Epithelial cell of proximal tubule (primary cell): ENCODE measurements around the gene PCDHGA10. TPM values are rescaled to one million over a fixed set of nuclear protein-coding genes. Genes with fewer than 3 reads are reported as not detected.

ENCODE experiments used
- DNase-seq: peaks from one replicate; pipeline ENCODE4 v3.0.0-alpha.2; 2011; ENCODE audit warnings: low read depth
- H3K4me3 ChIP-seq: 2 replicates; pipeline ENCODE4 v1.5.1; 2011; ENCODE audit warnings: low read depth, mild to moderate bottlenecking, low read length
- total RNA-seq: library from RNA; depleted of rRNA; stranded (reverse); fragments of >200 nt; gene quantifications from 2 replicates; pipeline ENCODE4 v1.2.3, GENCODE V29; 2015
- TF ChIP-seq, protein P1 (sequence below): conservative IDR thresholded peaks from 2 replicates; pipeline ENCODE4 v1.5.1; 2012; ENCODE audit warnings: low read depth, mild to moderate bottlenecking, low read length

Gene PCDHGA10
- 0.58 and 1.9 TPM in 2 replicates for total RNA-seq

DNA sequence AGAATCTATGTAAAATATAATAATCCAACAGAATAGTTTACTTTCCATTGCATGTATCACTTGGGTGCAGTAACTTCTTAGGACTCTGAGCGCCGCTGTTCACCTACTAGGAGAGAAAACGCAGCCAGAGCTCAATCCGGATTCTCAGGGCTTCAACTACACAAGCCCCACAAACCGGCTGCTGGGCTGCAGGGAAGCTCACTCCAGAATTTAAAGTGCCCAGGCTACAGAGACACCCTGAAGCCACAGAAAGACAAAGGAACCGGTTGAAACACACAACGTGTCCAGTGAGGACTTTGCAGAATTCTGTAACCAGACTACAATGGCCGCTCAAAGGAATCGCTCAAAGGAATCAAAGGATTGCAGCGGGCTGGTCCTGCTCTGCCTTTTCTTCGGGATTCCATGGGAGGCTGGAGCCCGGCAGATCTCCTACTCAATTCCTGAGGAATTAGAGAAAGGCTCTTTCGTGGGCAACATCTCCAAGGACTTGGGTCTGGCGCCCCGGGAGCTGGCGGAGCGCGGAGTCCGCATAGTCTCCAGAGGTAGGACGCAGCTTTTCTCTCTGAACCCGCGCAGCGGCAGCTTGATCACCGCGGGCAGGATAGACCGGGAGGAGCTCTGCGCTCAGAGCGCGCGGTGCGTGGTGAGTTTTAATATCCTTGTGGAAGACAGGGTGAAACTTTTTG is at the start of gene PCDHGA10:
PCDHGA10 (plus strand) TSS at position 134 of the 686 bp plus-strand sequence; CDS start at position 323, 189 bp downstream.
- TF ChIP-seq, protein P1, sequence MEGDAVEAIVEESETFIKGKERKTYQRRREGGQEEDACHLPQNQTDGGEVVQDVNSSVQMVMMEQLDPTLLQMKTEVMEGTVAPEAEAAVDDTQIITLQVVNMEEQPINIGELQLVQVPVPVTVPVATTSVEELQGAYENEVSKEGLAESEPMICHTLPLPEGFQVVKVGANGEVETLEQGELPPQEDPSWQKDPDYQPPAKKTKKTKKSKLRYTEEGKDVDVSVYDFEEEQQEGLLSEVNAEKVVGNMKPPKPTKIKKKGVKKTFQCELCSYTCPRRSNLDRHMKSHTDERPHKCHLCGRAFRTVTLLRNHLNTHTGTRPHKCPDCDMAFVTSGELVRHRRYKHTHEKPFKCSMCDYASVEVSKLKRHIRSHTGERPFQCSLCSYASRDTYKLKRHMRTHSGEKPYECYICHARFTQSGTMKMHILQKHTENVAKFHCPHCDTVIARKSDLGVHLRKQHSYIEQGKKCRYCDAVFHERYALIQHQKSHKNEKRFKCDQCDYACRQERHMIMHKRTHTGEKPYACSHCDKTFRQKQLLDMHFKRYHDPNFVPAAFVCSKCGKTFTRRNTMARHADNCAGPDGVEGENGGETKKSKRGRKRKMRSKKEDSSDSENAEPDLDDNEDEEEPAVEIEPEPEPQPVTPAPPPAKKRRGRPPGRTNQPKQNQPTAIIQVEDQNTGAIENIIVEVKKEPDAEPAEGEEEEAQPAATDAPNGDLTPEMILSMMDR: peak; percentile 56
- DNase-seq: no peak
- peak within 1 kb of the TSS; percentile 44 for H3K4me3 ChIP-seq

DNA sequence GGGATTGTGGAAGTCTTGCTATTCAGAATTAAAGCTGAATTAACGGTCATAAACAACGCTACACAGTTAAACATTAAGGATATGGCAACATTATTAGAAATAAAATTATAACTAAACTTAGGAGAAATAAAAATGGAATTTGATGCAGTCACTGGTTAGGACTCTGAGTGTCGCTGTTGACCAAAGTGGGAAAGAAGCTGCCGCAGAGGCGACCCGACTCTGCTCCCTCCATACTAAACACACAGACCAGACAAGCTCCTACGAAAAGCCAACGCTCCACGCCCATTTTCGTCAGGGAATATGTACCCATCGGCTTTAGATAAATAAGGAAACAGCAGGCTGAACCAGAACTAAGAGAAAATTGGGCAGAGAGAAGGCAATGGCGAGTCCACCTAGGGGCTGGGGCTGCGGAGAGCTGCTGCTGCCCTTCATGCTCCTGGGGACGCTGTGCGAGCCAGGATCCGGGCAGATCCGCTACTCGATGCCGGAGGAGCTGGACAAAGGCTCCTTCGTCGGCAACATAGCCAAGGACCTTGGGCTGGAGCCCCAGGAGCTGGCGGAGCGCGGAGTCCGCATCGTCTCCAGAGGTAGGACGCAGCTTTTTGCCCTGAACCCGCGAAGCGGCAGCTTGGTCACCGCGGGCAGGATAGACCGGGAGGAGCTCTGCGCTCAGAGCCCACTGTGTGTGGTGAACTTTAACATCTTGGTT is 48.7 kb upstream of the PCDHGA10 start, which contains the start of gene PCDHGA5:
PCDHGA5 (plus strand) TSS at position 211 of the 709 bp plus-strand sequence; CDS start at position 380, 169 bp downstream.
- TF ChIP-seq, protein P1: peak; percentile 17
- H3K4me3 ChIP-seq: peak within 1 kb of the TSS; percentile 4
- no peak for DNase-seq

DNA sequence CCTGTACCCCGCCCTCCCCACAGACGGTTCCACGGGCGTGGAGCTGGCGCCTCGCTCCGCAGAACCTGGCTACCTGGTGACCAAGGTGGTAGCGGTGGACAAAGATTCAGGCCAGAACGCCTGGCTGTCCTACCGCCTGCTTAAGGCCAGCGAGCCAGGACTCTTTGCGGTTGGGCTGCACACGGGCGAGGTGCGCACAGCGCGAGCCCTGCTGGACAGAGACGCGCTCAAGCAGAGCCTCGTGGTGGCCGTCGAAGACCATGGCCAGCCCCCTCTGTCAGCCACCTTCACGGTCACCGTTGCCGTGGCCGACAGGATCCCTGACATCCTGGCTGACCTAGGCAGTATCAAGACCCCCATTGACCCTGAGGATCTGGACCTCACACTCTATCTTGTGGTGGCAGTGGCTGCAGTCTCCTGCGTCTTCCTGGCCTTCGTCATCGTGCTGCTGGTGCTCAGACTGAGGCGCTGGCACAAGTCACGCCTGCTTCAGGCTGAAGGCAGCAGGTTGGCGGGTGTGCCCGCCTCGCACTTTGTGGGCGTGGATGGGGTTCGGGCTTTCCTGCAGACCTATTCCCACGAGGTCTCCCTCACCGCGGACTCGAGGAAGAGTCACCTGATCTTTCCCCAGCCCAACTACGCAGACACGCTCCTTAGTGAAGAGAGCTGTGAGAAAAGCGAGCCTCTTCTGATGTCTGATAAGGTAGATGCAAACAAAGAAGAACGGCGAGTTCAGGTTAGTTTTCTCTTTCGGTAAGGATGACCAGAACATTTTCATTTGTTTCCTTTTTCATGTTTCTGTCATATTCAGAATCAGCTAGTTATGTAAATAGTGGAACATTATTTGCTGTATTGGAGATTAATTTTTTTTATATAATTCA is 46.5 kb upstream of the PCDHGA10 start:
- TF ChIP-seq, protein P1: no peak
- no peak overlapping the region for H3K4me3 ChIP-seq
- DNase-seq: no peak

DNA sequence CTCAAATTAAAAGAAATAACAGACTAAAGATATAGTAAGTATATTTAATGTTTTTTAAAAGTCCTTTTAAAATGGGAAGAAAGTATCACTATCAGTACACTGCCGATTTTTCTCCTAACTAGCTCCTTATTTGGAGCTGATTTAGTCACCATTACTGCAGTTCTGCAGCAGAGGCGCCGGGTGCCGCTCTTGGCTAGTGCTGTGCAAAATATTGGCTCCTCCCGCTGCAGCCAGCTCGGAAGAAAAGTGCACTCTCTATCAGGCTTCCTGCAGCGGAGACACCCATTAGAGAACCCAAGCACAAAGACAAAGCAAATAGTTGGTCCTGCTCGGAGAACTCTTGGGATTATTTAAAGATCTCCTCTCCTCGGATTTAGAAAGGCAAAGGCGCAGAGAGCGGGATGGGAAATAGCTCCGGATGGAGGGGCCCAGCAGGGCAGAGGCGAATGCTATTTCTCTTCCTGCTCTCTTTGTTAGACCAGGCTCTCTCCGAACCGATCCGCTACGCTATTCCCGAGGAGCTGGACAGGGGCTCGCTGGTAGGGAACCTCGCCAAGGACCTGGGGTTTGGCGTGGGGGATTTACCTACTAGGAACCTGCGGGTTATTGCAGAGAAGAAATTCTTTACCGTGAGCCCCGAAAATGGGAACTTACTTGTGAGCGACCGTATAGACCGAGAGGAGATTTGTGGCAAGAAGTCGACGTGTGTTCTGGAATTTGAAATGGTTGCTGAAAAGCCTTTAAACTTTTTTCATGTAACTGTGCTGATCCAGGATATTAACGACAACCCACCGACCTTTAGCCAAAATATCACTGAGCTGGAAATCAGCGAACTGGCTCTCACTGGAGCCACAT is 42.6 kb upstream of the PCDHGA10 start, which contains the start of gene PCDHGB3:
PCDHGB3 (plus strand) TSS at position 249 of the 855 bp plus-strand sequence; CDS start at position 402, 153 bp downstream.
- H3K4me3 ChIP-seq: peak within 1 kb of the TSS; percentile 38
- DNase-seq: no peak
- TF ChIP-seq, protein P1: peak; percentile 47

DNA sequence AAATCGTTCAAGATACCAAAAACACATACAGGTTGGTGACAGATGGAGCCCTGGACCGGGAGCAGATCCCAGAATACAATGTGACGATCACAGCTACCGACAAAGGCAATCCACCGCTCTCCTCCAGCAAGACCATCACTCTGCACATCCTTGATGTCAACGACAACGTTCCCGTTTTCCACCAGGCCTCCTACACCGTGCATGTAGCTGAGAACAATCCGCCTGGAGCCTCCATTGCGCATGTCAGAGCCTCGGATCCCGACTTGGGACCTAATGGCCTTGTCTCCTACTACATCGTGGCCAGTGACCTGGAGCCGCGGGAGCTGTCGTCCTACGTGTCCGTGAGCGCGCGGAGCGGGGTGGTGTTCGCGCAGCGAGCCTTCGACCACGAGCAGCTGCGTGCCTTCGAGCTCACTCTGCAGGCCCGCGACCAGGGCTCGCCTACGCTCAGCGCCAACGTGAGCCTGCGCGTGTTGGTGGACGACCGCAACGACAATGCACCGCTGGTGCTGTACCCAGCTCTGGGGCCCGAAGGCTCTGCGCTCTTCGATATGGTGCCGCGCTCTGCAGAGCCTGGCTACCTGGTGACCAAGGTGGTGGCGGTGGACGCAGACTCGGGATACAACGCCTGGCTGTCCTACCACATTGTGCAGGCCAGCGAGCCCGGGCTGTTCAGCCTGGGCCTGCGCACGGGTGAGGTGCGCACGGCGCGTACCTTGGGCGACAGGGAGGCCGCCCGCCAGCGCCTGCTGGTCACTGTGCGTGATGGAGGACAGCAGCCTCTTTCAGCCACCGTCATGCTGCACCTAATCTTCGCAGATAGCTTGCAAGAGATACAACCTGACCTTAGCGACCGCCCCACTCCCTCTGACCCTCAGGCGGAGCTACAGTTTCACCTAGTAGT is 41.0 kb upstream of the PCDHGA10 start:
- TF ChIP-seq, protein P1: no peak
- H3K4me3 ChIP-seq: no peak overlapping the region

More for the DNA sequence above, 41.0 kb upstream of the PCDHGA10 start:
- no peak for DNase-seq
